Parathyroid adenoma (tissue), 2 donors: ENCODE results near the gene CCDC107.
A peak's percentile ranks its signal among the peaks of the same experiment; 100 is the strongest.
"Not testable (repeated sequence)": the region's sequence is repeated elsewhere in the genome, so short reads cannot be mapped to it uniquely, and the experiment has no call there.

Experiments
- H2AFZ ChIP-seq: fragments of 300-600 bp; sonication (generic); one replicate; pipeline ENCODE4 v1.7.0; 2017; ENCODE audit warnings: antibody characterized with exemption, mild to moderate bottlenecking
- H3K27ac ChIP-seq: fragments of 300-600 bp; sonication (generic); one replicate; pipeline ENCODE4 v1.7.0; 2017
- H3K27me3 ChIP-seq: fragments of 300-600 bp; sonication (generic); one replicate; pipeline ENCODE4 v1.7.0; 2017; ENCODE audit warnings: low read length; ENCODE audit not compliant: control insufficient read depth, insufficient read depth
- H3K36me3 ChIP-seq: fragments of 300-600 bp; sonication (generic); one replicate; pipeline ENCODE4 v1.7.0; 2017; ENCODE audit warnings: low read length; ENCODE audit not compliant: control insufficient read depth, insufficient read depth
- H3K4me1 ChIP-seq: fragments of 300-600 bp; sonication (generic); one replicate; pipeline ENCODE4 v1.7.0; 2017; ENCODE audit warnings: control low read depth
- H3K4me2 ChIP-seq: fragments of 300-600 bp; sonication (generic); one replicate; pipeline ENCODE4 v1.7.0; 2017; ENCODE audit warnings: low read length
- H3K4me3 ChIP-seq: fragments of 300-600 bp; sonication (generic); one replicate; pipeline ENCODE4 v1.7.0; 2017; ENCODE audit warnings: low read depth, low read length
- H3K79me2 ChIP-seq: fragments of 300-600 bp; sonication (generic); one replicate; pipeline ENCODE4 v1.7.0; 2017; ENCODE audit warnings: control low read depth
- H3K9ac ChIP-seq: fragments of 300-600 bp; sonication (generic); one replicate; pipeline ENCODE4 v1.7.0; 2017; ENCODE audit warnings: mild to moderate bottlenecking
- H3K9me3 ChIP-seq: fragments of 300-600 bp; sonication (generic); one replicate; pipeline ENCODE4 v1.7.0; 2017; ENCODE audit warnings: low read length; ENCODE audit not compliant: control insufficient read depth
- TF ChIP-seq, protein P1 (sequence below): fragments of 300-600 bp; sonication (generic); IDR thresholded peaks from one replicate; pipeline ENCODE4 v1.7.0; 2017; ENCODE audit warnings: antibody characterized with exemption, mild to moderate bottlenecking
- donor health status: primary hyperparathyroidism.

CCDC107 gene

DNA sequence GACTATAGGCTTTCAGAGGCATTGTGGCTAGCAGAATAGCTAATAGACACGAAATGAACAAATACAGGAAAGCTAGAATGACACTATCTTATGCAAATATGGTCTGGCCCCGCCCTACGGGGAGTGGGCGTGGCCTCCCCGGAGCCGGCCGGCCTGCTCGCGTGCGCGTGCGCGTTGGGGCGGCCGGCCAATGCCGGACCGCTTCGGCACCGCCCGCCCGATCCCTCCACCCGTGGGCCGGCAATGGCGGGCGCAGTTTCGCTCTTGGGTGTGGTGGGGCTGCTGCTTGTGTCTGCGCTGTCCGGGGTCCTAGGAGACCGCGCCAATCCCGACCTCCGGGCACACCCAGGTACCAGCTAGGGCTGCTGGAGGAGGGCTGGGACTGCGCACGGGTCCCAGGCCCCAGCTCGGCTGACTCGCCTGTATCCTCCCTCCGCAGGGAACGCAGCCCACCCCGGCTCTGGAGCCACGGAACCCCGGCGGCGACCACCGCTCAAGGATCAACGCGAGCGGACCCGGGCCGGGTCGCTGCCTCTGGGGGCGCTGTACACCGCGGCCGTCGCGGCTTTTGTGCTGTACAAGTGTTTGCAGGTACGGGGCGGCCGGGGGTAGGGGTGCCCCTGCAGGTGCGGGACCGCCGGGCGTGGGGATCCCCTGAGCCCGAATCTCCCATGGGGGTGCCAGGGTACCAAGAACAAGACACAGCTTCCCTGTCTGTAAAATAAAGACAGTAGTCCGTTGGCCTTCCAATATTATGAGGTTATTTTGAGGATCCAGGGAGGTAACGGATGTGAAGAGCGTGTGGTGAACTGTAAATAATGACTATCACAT, at the start of gene CCDC107:
TSS of gene CCDC107 (plus strand) at position 156 of the 831 bp plus-strand sequence. CDS start at position 244, 88 bp downstream.
- no peaks in the 10 kb centered on the region for H3K9me3 ChIP-seq
- no peaks in the 10 kb centered on the region for H3K27me3 ChIP-seq
- H3K27ac ChIP-seq: peak within 1 kb of the TSS; percentile 99
- TF ChIP-seq, protein P1, sequence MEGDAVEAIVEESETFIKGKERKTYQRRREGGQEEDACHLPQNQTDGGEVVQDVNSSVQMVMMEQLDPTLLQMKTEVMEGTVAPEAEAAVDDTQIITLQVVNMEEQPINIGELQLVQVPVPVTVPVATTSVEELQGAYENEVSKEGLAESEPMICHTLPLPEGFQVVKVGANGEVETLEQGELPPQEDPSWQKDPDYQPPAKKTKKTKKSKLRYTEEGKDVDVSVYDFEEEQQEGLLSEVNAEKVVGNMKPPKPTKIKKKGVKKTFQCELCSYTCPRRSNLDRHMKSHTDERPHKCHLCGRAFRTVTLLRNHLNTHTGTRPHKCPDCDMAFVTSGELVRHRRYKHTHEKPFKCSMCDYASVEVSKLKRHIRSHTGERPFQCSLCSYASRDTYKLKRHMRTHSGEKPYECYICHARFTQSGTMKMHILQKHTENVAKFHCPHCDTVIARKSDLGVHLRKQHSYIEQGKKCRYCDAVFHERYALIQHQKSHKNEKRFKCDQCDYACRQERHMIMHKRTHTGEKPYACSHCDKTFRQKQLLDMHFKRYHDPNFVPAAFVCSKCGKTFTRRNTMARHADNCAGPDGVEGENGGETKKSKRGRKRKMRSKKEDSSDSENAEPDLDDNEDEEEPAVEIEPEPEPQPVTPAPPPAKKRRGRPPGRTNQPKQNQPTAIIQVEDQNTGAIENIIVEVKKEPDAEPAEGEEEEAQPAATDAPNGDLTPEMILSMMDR: peak; percentile 52
- H3K4me3 ChIP-seq: peak within 1 kb of the TSS; percentile 92
- H3K36me3 ChIP-seq: no peaks in the 10 kb centered on the region
- H3K79me2 ChIP-seq: no peaks in the 10 kb centered on the region
- H2AFZ ChIP-seq: peak within 1 kb of the TSS; percentile 83
- H3K4me2 ChIP-seq: peak within 1 kb of the TSS; percentile 96
- no peak within 1 kb of the TSS for H3K9ac ChIP-seq
- no peaks in the 10 kb centered on the region for H3K4me1 ChIP-seq

DNA sequence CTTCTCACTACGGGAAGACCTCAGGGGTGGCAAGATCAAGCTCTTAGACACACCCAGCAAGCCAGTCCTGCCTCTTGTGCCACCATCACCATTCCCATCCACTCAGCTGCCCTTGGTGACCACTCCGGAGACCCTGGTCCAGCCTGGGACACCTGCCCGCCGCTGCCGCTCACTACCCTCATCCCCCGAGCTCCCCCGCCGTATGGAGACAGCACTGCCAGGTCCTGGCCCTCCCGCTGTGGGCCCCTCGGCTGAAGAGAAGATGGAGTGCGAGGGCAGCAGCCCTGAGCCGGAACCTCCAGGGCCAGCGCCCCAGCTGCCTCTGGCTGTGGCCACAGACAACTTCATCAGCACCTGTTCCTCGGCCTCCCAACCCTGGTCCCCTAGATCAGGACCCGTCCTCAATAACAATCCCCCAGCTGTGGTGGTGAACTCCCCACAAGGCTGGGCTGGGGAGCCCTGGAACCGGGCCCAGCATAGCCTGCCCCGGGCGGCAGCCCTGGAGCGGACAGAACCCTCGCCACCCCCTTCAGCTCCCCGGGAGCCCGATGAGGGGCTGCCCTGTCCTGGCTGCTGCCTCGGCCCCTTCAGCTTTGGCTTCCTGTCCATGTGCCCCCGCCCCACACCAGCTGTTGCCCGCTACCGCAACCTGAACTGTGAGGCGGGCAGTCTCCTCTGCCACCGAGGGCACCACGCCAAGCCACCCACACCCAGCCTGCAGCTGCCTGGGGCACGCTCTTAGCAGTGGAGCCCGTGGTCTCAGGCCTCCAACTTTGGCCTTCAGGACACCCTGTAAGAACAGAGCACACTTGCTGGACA, 48.9 kb upstream of the CCDC107 start:
- TF ChIP-seq, protein P1: no peak
- Histone ChIP-seq H3K27ac (no peak overlapping the region), H3K4me2 (no peak overlapping the region), H3K4me3 (no peak overlapping the region), H3K9ac (no peak overlapping the region), H3K4me1 (peaks cover 2% of the 10 kb centered on the region), H2AFZ (no peak overlapping the region), H3K36me3 (no peaks in the 10 kb centered on the region), H3K27me3 (no peaks in the 10 kb centered on the region), H3K9me3 (no peaks in the 10 kb centered on the region), H3K79me2 (no peaks in the 10 kb centered on the region)

- Histone ChIP-seq H3K27ac (no peak overlapping the region), H3K27me3 (no peaks in the 10 kb centered on the region), H2AFZ (no peak overlapping the region), H3K4me3 (no peak overlapping the region), H3K36me3 (no peaks in the 10 kb centered on the region), H3K9ac (no peak overlapping the region), H3K79me2 (no peaks in the 10 kb centered on the region), H3K4me1 (peaks cover 2% of the 10 kb centered on the region), H3K4me2 (no peak overlapping the region), H3K9me3 (no peaks in the 10 kb centered on the region)
- TF ChIP-seq, protein P1: no peak
Measured at GRCh38 chr9:35609820-35610163, 48.3 kb upstream of the CCDC107 start.

DNA sequence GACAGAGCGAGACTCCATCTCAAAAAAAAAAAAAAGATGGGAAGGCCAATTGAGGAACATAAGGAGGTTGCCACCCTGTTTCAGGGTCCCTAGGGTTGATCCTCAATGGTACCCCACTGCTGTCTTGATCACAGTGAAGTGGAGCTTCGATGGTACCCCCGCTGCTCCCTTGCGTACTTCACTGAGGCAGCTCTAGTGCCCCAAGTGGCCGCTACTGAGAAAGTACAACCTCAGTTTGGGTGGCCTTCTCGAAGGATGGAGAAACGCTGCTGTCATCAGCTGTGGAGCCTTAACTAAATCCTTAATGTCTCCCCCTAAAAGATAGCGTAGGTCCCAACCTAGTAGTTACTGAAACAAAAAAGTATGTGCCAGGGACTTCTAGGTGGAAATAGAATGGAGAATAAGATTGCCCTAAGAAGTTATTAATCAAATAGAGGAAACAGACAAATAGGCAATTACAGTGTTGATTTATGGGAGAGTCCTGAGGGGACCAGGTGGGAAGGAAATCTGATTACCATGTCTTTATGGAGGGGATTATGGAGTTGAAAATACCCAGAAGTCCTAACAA, 46.8 kb upstream of the CCDC107 start:
- no peak overlapping the region for H2AFZ ChIP-seq
- no peaks in the 10 kb centered on the region for H3K9me3 ChIP-seq
- no peak overlapping the region for H3K4me2 ChIP-seq
- TF ChIP-seq, protein P1: peak; percentile 47
- no peaks in the 10 kb centered on the region for H3K79me2 ChIP-seq
- no peak overlapping the region for H3K9ac ChIP-seq
- no peaks in the 10 kb centered on the region for H3K36me3 ChIP-seq
- H3K4me3 ChIP-seq: no peak overlapping the region
- H3K4me1 ChIP-seq: peaks cover 2% of the 10 kb centered on the region
- H3K27ac ChIP-seq: no peak overlapping the region
- H3K27me3 ChIP-seq: no peaks in the 10 kb centered on the region

DNA sequence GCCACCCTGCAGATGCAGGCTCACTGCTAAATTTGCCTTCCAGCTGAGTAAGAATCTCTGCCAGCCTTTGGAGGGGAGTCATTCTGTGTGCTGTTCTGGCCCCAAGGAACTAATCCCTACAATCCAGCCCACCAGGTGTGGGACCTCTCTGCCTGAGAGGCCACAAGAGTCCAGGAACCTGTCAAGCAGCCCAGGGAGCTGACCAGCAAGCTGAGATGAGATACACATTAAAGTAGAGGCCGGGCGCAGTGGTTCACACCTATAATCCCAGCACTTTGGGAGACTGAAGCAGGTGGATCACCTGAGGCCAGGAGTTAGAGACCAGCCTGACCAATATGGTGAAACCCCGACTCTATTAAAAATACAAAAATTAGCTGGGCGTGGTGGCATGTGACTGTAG, 46.0 kb upstream of the CCDC107 start:
- H3K9me3 ChIP-seq, H3K4me3 ChIP-seq, H3K4me2 ChIP-seq, H3K79me2 ChIP-seq, H3K4me1 ChIP-seq, H2AFZ ChIP-seq, H3K36me3 ChIP-seq, H3K27me3 ChIP-seq, H3K9ac ChIP-seq, H3K27ac ChIP-seq: not testable (repeated sequence)
